Transverse colon (tissue), 4 donors: ENCODE results near the gene RALGAPA2. TPM values are rescaled to one million over a fixed set of nuclear protein-coding genes. Genes with fewer than 3 reads are reported as not detected.

Source experiments
- DNase-seq: peaks from one replicate; pipeline ENCODE4 v3.0.0-alpha.2; 2019
- H3K27ac ChIP-seq, 4 donors: fragments of 200-600 bp; sonication (generic); 2 replicates each; pipeline ENCODE4 v1.5.1; 2016 to 2018; ENCODE audit warnings: inconsistent platforms in 4 of 4
- H3K27me3 ChIP-seq: fragments of 200-600 bp; sonication (generic); 2 replicates; pipeline ENCODE4 v1.5.1; 2017; ENCODE audit warnings: inconsistent platforms
- H3K36me3 ChIP-seq, 4 donors: fragments of 200-600 bp; sonication (generic); 2 replicates each; pipeline ENCODE4 v1.5.1; 2017 to 2019; ENCODE audit warnings: inconsistent platforms in 4 of 4
- H3K4me1 ChIP-seq, 4 donors: fragments of 200-600 bp; sonication (generic); 2 replicates each; pipeline ENCODE4 v1.5.1; 2017 to 2020; ENCODE audit warnings: inconsistent platforms in 4 of 4
- H3K4me3 ChIP-seq, 4 donors: fragments of 200-600 bp; sonication (generic); 1 replicate in 1 of 4; 2 replicates in 3 of 4; pipeline versions ENCODE4 v1.5.1 to v1.6.1; 2017 to 2019; ENCODE audit warnings: inconsistent platforms in 4 of 4
- H3K9me3 ChIP-seq, 2 donors: fragments of 200-600 bp; sonication (generic); 2 replicates each; pipeline ENCODE4 v1.5.1; 2017 to 2019; ENCODE audit warnings: inconsistent platforms in 2 of 2
- CTCF ChIP-seq, 5 experiments: fragments of 200-600 bp in 3 of 5; fragments of 450-650 bp in 2 of 5; sonication (generic) in 3 of 5; IDR thresholded peaks; 1 replicate in 2 of 5; 2 replicates in 3 of 5; pipeline ENCODE4 v1.5.1; 2016 to 2017; ENCODE audit warnings: antibody characterized with exemption in 5 of 5, inconsistent platforms in 3 of 5, mild to moderate bottlenecking in 2 of 5, moderate library complexity in 1 of 5
- EP300 ChIP-seq: sonication (generic); formaldehyde crosslinking; IDR thresholded peaks from one replicate; pipeline ENCODE4 v1.6.1; 2017; ENCODE audit warnings: antibody characterized with exemption, low read depth
- POLR2A ChIP-seq: fragments of 450-650 bp; IDR thresholded peaks from one replicate; pipeline ENCODE4 v1.6.1; 2016; ENCODE audit warnings: antibody characterized with exemption, mild to moderate bottlenecking, moderate library complexity
- POLR2AphosphoS5 ChIP-seq, 3 donors: sonication (generic); formaldehyde crosslinking; IDR thresholded peaks; one replicate each; pipeline ENCODE4 v1.6.1; 2016; ENCODE audit warnings: antibody characterized with exemption in 3 of 3
- WGBS, 2 donors: methylation state at CpG; one replicate each; pipeline ENCODE4 v1.1.5; 2018; ENCODE audit warnings: low coverage in 1 of 2; 5-methylcytosine and 5-hydroxymethylcytosine counted together
- in situ Hi-C, 4 donors: fragments of 200-750 bp; cut with MboI; loops; one replicate each; pipeline versions ENCODE4 v1.15.0 to v1.15.1; 2017; ENCODE audit warnings: low sequenced_read_pairs in 3 of 4, low pct_ligation_motif_present in 1 of 4, low pct_unique_long_range_greater_than_20kb in 1 of 4
- intact Hi-C: fragments of 100-400 bp; cut with DNase I; formaldehyde crosslinking; loops from one replicate; pipeline ENCODE4 v1.15.1; 2023; ENCODE audit warnings: low total_unique reads
- total RNA-seq, 4 donors: library from RNA; depleted of rRNA; stranded (reverse); fragments of >200 nt; gene quantifications; one replicate each; pipeline ENCODE4 v1.1.0, GENCODE V29; 2016

Gene RALGAPA2
- total RNA-seq, 4 donors from 2014 or later, result 29.5 to 84.0 (median 66.5) TPM

GRCh38 chr20:20519269-20519668 is 193.2 kb downstream of the RALGAPA2 start:
- DNase-seq, result peak; percentile 27
- in situ Hi-C loops (no loop called here), intact Hi-C loops (no loop called here)
- Histone ChIP-seq H3K27me3 (no peaks in the 10 kb centered on the region), H3K9me3 (no peaks in the 10 kb centered on the region), H3K4me1 (peaks cover 0 to 7% (median 2%) of the 10 kb centered on the region in 4 donors), H3K36me3 (peaks cover 0 to 25% (median 0%) of the 10 kb centered on the region in 4 donors), H3K27ac (no peak overlapping the region), H3K4me3 (no peak overlapping the region)
- TF ChIP-seq POLR2A (no peak), CTCF (IDR thresholded peaks at IDR 0.05) (no peak), POLR2AphosphoS5 (IDR thresholded peaks at IDR 0.05) (no peak), EP300 (no peak)

- no peak for TF ChIP-seq POLR2AphosphoS5 (IDR thresholded peaks at IDR 0.05)
- TF ChIP-seq POLR2A, result no peak
- Histone ChIP-seq H3K9me3 (no peaks in the 10 kb centered on the region), H3K36me3 (peaks cover 0 to 34% (median 0%) of the 10 kb centered on the region in 4 donors), H3K27me3 (no peaks in the 10 kb centered on the region), H3K4me3 (no peak overlapping the region), H3K4me1 (peaks cover 0 to 7% (median 2%) of the 10 kb centered on the region in 4 donors), H3K27ac (no peak overlapping the region)
- intact Hi-C loops (no loop called here), in situ Hi-C loops (no loop called here)
- DNase-seq, result no peak
- WGBS, 2 donors, result 74 to 94% methylated on average over 3 to 8 of the region's 8 CpGs
Measured at GRCh38 chr20:20518263-20518662, 194.2 kb downstream of the RALGAPA2 start.

- Histone ChIP-seq H3K36me3 (peaks cover 0 to 41% (median 0%) of the 10 kb centered on the region in 4 donors), H3K9me3 (no peaks in the 10 kb centered on the region), H3K27me3 (no peaks in the 10 kb centered on the region), H3K27ac (no peak overlapping the region), H3K4me1 (peaks cover 0 to 7% (median 2%) of the 10 kb centered on the region in 4 donors), H3K4me3 (no peak overlapping the region)
- in situ Hi-C loops (no loop called here), intact Hi-C loops (no loop called here)
- 41% methylated on average over 2 of the region's 2 CpGs; no CpG with 5 or more reads in 1 of the 2 donors for WGBS, 2 donors
- DNase-seq, result no peak
- no peak for TF ChIP-seq EP300
- TF ChIP-seq POLR2A, result no peak
- no peak for TF ChIP-seq CTCF (IDR thresholded peaks at IDR 0.05)
- no peak for TF ChIP-seq POLR2AphosphoS5 (IDR thresholded peaks at IDR 0.05)
Measured at GRCh38 chr20:20517296-20517695, 195.1 kb downstream of the RALGAPA2 start.

- Histone ChIP-seq H3K27ac (no peak overlapping the region), H3K4me1 (no peaks in the 10 kb centered on the region), H3K9me3 (no peaks in the 10 kb centered on the region), H3K36me3 (peaks cover 0 to 37% (median 9%) of the 10 kb centered on the region in 4 donors), H3K4me3 (no peak overlapping the region), H3K27me3 (no peaks in the 10 kb centered on the region)
- intact Hi-C loops, result no loop called here
- in situ Hi-C loops, result no loop called here
- no peak for DNase-seq
- no peak for TF ChIP-seq POLR2A
- TF ChIP-seq POLR2AphosphoS5 (IDR thresholded peaks at IDR 0.05), result no peak
- no peak for TF ChIP-seq EP300
- TF ChIP-seq CTCF (IDR thresholded peaks at IDR 0.05), result no peak
- WGBS, 2 donors, result 100% methylated on average over 1 of the region's 1 CpG; no CpG with 5 or more reads in 1 of the 2 donors
Measured at GRCh38 chr20:20513720-20514119, 198.7 kb downstream of the RALGAPA2 start.

GRCh38 chr20:20505554-20505953 is 206.9 kb downstream of the RALGAPA2 start:
- TF ChIP-seq EP300 (no peak), CTCF (IDR thresholded peaks at IDR 0.05) (no peak), POLR2A (no peak), POLR2AphosphoS5 (IDR thresholded peaks at IDR 0.05) (no peak)
- no peak for DNase-seq
- H3K4me3 ChIP-seq, result no peak overlapping the region
- 80 to 100% methylated on average over 1 to 2 of the region's 2 CpGs for WGBS, 2 donors
- intact Hi-C loops (loop anchor here (5.0 kb wide), 1 partner anchor 1362 kb away; no protein-coding TSS in a partner anchor), in situ Hi-C loops (no loop called here)
- H3K27me3 ChIP-seq, result no peaks in the 10 kb centered on the region
- no peak overlapping the region for H3K27ac ChIP-seq
- H3K36me3 ChIP-seq, result peaks cover 0 to 33% (median 11%) of the 10 kb centered on the region in 4 donors
- no peaks in the 10 kb centered on the region for H3K4me1 ChIP-seq
- H3K9me3 ChIP-seq, result no peaks in the 10 kb centered on the region
